Measurements from ENCODE around the gene S100A6. TPM values are rescaled to one million over a fixed set of nuclear protein-coding genes. Genes with fewer than 3 reads are reported as not detected.

Gene S100A6
- total RNA-seq, 2 donors from 2014 or later = 303 to 331 TPM

GRCh38 chr1:153537376-153537730 is 1.6 kb upstream of the S100A6 start:
- DNase-seq (no peak), ATAC-seq (no peak)
- Mint-ChIP-seq H3K4me3 (no peak overlapping the region), H3K27ac (peak overlapping the region; percentile 96), H3K36me3 (ENCODE audit: low read depth) (no peaks in the 10 kb centered on the region), H3K27me3 (no peaks in the 10 kb centered on the region), H3K4me1 (peaks cover 72% of the 10 kb centered on the region)
- no peaks in the 10 kb centered on the region for H3K9me3 ChIP-seq (ENCODE audit: control insufficient read depth, low read length, poor library complexity, severe bottlenecking)

GRCh38 chr1:153536671-153537375 is 1.0 kb upstream of the S100A6 start:
- H3K27ac Mint-ChIP-seq = peak overlapping the region; percentile 96

GRCh38 chr1:153536012-153536670 is 350 bp upstream of the S100A6 start:
- no peaks in the 10 kb centered on the region for H3K36me3 Mint-ChIP-seq (ENCODE audit: low read depth)

More at GRCh38 chr1:153536671-153537375, 1.0 kb upstream of the S100A6 start:
- H3K4me3 Mint-ChIP-seq = peak overlapping the region; percentile 95
- ATAC-seq (no peak), DNase-seq (no peak)
- H3K4me1 Mint-ChIP-seq = peaks cover 72% of the 10 kb centered on the region
- no peaks in the 10 kb centered on the region for H3K9me3 ChIP-seq (ENCODE audit: control insufficient read depth, low read length, poor library complexity, severe bottlenecking)
- H3K27me3 Mint-ChIP-seq = no peaks in the 10 kb centered on the region
- H3K36me3 Mint-ChIP-seq (ENCODE audit: low read depth) = no peaks in the 10 kb centered on the region

GRCh38 chr1:153534925-153535241 is 908 bp downstream of the S100A6 start:
- Mint-ChIP-seq H3K27ac (peak overlapping the region; percentile 96), H3K27me3 (no peaks in the 10 kb centered on the region), H3K4me1 (peaks cover 64% of the 10 kb centered on the region), H3K4me3 (peak overlapping the region; percentile 95), H3K36me3 (ENCODE audit: low read depth) (no peaks in the 10 kb centered on the region)
- ATAC-seq (no peak), DNase-seq (no peak)
- H3K9me3 ChIP-seq (ENCODE audit: control insufficient read depth, low read length, poor library complexity, severe bottlenecking) = no peaks in the 10 kb centered on the region

More at GRCh38 chr1:153536012-153536670, 350 bp upstream of the S100A6 start:
- ATAC-seq = peak; percentile 77
- H3K9me3 ChIP-seq (ENCODE audit: control insufficient read depth, low read length, poor library complexity, severe bottlenecking) = no peaks in the 10 kb centered on the region
- no peaks in the 10 kb centered on the region for H3K27me3 Mint-ChIP-seq
- H3K4me1 Mint-ChIP-seq = peaks cover 68% of the 10 kb centered on the region
- DNase-seq = peak; percentile 64 to 75 (median 72)
- peak overlapping the region; percentile 96 for H3K27ac Mint-ChIP-seq
- peak overlapping the region; percentile 95 for H3K4me3 Mint-ChIP-seq

- Mint-ChIP-seq H3K4me1 (peaks cover 59% of the 10 kb centered on the region), H3K36me3 (ENCODE audit: low read depth) (no peaks in the 10 kb centered on the region), H3K27ac (peak overlapping the region; percentile 96), H3K4me3 (peak overlapping the region; percentile 95), H3K27me3 (no peaks in the 10 kb centered on the region)
- ATAC-seq = no peak
- no peak for DNase-seq
- H3K9me3 ChIP-seq (ENCODE audit: control insufficient read depth, low read length, poor library complexity, severe bottlenecking) = no peaks in the 10 kb centered on the region
Observed at GRCh38 chr1:153534226-153534924, 1.4 kb downstream of the S100A6 start.

- no peaks in the 10 kb centered on the region for H3K27me3 Mint-ChIP-seq
Observed at GRCh38 chr1:153533689-153534201, 2.0 kb downstream of the S100A6 start.

GRCh38 chr1:153532769-153533599 is 2.8 kb downstream of the S100A6 start:
- no peaks in the 10 kb centered on the region for H3K36me3 Mint-ChIP-seq (ENCODE audit: low read depth)
- ATAC-seq = peak; percentile 42

More at GRCh38 chr1:153533689-153534201, 2.0 kb downstream of the S100A6 start:
- Mint-ChIP-seq H3K27ac (peak overlapping the region; percentile 96), H3K36me3 (ENCODE audit: low read depth) (no peaks in the 10 kb centered on the region), H3K4me3 (peak overlapping the region; percentile 95), H3K4me1 (peaks cover 59% of the 10 kb centered on the region)
- DNase-seq (peak in 1 of 3 donors; percentile 48), ATAC-seq (no peak)
- H3K9me3 ChIP-seq (ENCODE audit: control insufficient read depth, low read length, poor library complexity, severe bottlenecking) = no peaks in the 10 kb centered on the region

GRCh38 chr1:153532181-153532580 is 3.6 kb downstream of the S100A6 start:
- peak; percentile 51 for ATAC-seq
- DNase-seq = peak in 1 of 3 donors; percentile 46
- peak overlapping the region; percentile 95 for H3K4me3 Mint-ChIP-seq

More at GRCh38 chr1:153532769-153533599, 2.8 kb downstream of the S100A6 start:
- DNase-seq = peak; percentile 68 to 82 (median 69)
- no peaks in the 10 kb centered on the region for H3K9me3 ChIP-seq (ENCODE audit: control insufficient read depth, low read length, poor library complexity, severe bottlenecking)
- H3K4me3 Mint-ChIP-seq = peak overlapping the region; percentile 95
- no peaks in the 10 kb centered on the region for H3K27me3 Mint-ChIP-seq
- H3K27ac Mint-ChIP-seq = peak overlapping the region; percentile 96
- peaks cover 56% of the 10 kb centered on the region for H3K4me1 Mint-ChIP-seq

GRCh38 chr1:153531638-153532037 is 4.2 kb downstream of the S100A6 start:
- no peak for ATAC-seq

More at GRCh38 chr1:153532181-153532580, 3.6 kb downstream of the S100A6 start:
- Mint-ChIP-seq H3K4me1 (peaks cover 56% of the 10 kb centered on the region), H3K27me3 (no peaks in the 10 kb centered on the region), H3K36me3 (ENCODE audit: low read depth) (no peaks in the 10 kb centered on the region), H3K27ac (peak overlapping the region; percentile 96)
- no peaks in the 10 kb centered on the region for H3K9me3 ChIP-seq (ENCODE audit: control insufficient read depth, low read length, poor library complexity, severe bottlenecking)

GRCh38 chr1:153527683-153528040 is 8.1 kb downstream of the S100A6 start:
- Mint-ChIP-seq H3K27ac (no peak overlapping the region), H3K4me3 (no peak overlapping the region), H3K36me3 (ENCODE audit: low read depth) (no peaks in the 10 kb centered on the region), H3K4me1 (peaks cover 25% of the 10 kb centered on the region), H3K27me3 (no peaks in the 10 kb centered on the region)
- no peak for ATAC-seq
- H3K9me3 ChIP-seq (ENCODE audit: control insufficient read depth, low read length, poor library complexity, severe bottlenecking) = no peaks in the 10 kb centered on the region
- DNase-seq = no peak

More at GRCh38 chr1:153531638-153532037, 4.2 kb downstream of the S100A6 start:
- Mint-ChIP-seq H3K36me3 (ENCODE audit: low read depth) (no peaks in the 10 kb centered on the region), H3K4me1 (peaks cover 55% of the 10 kb centered on the region), H3K4me3 (no peak overlapping the region), H3K27me3 (no peaks in the 10 kb centered on the region), H3K27ac (peak overlapping the region; percentile 96)
- DNase-seq = no peak
- no peaks in the 10 kb centered on the region for H3K9me3 ChIP-seq (ENCODE audit: control insufficient read depth, low read length, poor library complexity, severe bottlenecking)

GRCh38 chr1:153527023-153527682 is 8.6 kb downstream of the S100A6 start:
- Mint-ChIP-seq H3K27me3 (no peaks in the 10 kb centered on the region), H3K4me1 (peaks cover 20% of the 10 kb centered on the region), H3K27ac (peak overlapping the region; percentile 90), H3K4me3 (no peak overlapping the region), H3K36me3 (ENCODE audit: low read depth) (no peaks in the 10 kb centered on the region)
- DNase-seq = no peak
- H3K9me3 ChIP-seq (ENCODE audit: control insufficient read depth, low read length, poor library complexity, severe bottlenecking) = no peaks in the 10 kb centered on the region
- ATAC-seq = no peak

- DNase-seq (no peak), ATAC-seq (no peak)
- peak overlapping the region; percentile 90 for H3K27ac Mint-ChIP-seq
- H3K9me3 ChIP-seq (ENCODE audit: control insufficient read depth, low read length, poor library complexity, severe bottlenecking) = no peaks in the 10 kb centered on the region
- no peaks in the 10 kb centered on the region for H3K27me3 Mint-ChIP-seq
- H3K4me3 Mint-ChIP-seq = no peak overlapping the region
- peaks cover 13% of the 10 kb centered on the region for H3K4me1 Mint-ChIP-seq
- no peaks in the 10 kb centered on the region for H3K36me3 Mint-ChIP-seq (ENCODE audit: low read depth)
Observed at GRCh38 chr1:153526132-153526543, 9.7 kb downstream of the S100A6 start.
